NK-92 (cell line): Measurements from ENCODE around the gene NLRP14.

Experiments
- DNase-seq: peaks from one replicate; lab custom pipeline; 2025; ENCODE audit not compliant: unreplicated experiment; lab: John Stamatoyannopoulos, UW

Gene NLRP14

DNA sequence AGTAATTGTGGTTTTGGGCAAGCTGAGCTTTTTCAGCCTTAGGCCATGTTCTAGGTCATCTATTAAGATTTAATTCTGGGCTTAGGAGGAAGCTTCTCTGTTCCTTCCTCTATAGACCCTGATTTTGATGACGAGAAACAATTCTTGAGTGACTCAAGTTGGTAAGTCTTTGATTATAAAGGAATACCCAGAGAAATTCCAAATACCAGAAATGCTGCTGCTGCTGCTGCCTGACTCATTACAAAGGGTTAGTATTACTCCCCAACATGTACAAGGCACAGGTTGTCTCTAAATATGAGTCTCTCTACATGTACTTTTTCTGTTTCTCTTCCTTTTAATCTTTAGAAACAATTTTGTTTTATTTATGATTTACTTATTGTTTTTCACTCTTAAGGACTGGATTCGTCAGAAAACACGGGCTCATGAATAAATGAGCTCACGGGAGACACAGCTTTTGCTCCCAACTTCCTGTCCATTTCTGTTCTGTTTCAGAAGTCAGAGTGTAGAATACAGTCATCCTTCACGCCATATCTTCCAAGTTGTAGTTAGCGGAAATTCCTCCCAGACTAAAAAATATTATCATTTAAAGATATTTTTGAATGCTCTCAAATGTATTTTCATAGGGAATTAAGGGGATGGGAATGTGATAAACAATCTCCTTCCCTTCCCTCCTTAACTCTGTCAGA is 36.7 kb downstream of the NLRP14 start:
- DNase-seq, result no peak

DNA sequence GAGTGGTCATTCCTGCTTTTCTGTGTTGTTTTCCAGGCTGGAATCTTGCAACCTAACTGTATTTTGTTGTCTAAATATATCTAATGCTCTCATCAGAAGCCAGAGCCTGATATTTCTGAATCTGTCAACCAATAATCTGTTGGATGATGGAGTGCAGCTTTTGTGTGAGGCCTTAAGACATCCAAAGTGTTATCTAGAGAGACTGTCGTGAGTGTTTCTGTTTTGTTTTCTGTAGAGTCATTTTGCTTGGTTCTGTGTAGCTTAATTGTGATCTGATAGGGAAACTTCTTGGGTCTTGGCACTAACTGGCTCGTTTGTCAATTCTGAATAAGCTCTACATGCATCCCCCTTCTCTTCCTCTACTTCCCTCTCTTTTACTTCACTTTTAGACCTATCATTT is 37.4 kb downstream of the NLRP14 start:
- no peak for DNase-seq

DNA sequence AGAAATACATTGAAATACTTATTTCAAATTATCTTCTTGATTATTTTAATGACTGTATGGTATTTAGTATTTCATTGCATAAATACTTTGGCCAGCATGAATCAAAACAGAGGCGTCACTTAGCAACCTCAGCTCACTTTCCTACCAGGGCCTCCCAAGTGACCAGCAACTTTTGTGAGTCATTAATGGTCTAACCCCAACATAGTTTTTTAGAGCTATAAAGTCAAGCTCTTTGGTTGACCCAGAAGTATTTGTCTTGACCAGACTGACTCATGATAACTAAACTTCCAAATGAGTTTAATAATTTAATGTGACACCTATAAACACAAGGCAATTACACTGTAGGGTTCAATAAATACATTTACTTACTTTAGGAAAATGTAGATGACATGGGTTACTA is 40.6 kb downstream of the NLRP14 start:
- no peak for DNase-seq

- DNase-seq, result no peak
These were observed 42.3 kb downstream of the NLRP14 start for GRCh38 chr11:7062534-7062933.

- no peak for DNase-seq
These were observed 52.2 kb downstream of the NLRP14 start for GRCh38 chr11:7072401-7073028.

DNA sequence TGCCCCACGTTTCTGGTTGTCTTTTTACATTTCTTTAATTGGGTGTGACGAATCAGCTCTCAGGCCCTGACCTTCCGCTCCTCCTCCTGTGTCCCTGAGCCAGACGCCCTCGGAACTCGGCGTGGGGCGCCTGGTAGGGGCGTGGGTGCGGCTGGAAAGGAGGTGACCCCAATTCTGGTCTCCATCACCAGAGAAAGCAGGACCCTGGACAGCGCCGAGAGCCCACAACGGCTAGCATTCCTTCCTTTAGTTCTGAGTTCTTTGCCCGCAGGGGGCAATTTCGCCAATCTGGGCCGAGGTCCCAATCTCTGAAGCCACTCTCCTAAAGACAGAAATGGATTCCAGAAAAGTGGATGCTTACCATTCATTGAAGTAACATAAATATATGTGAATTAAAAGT is 56.8 kb downstream of the NLRP14 start:
- no peak for DNase-seq

GRCh38 chr11:7079545-7080135 is 59.4 kb downstream of the NLRP14 start:
- DNase-seq, result no peak

- no peak for DNase-seq
These were observed 60.6 kb downstream of the NLRP14 start for GRCh38 chr11:7080900-7081299.

DNA sequence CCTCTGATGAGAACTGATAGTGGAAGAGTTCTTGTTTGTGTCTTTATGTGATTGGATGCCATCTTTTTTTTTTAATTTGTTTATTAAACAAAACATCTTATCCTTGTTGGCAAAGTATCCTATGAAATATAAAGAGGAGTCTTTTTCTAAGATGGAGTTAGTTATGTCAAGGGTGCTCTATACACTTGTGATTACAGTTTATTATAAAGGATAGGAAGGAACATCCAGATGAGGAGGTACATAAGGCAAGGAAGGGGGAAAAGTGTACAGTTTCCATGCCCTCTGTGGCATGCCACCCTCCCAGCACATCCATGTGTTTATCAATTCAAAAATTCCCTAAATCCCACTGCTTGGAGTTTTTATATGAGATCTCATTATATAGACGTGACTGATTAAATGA is 61.2 kb downstream of the NLRP14 start:
- DNase-seq, result no peak

DNA sequence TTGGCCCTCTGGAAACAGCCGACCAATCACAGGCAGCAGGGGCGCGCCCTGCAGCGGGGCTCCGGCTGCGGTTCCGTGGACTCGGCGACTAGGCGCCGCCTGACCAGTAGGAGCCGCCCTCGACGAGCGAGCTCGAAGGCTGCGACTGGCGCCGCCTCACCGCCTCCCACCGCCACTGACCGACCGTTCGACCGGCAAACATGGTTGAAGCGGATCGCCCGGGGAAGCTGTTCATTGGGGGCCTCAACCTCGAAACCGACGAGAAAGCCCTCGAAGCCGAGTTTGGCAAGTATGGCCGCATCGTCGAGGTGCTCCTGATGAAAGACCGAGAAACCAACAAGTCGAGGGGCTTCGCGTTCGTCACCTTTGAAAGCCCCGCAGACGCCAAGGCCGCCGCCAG is 68.6 kb downstream of the NLRP14 start, which contains the start of gene RBMXL2:
Gene RBMXL2 (plus strand): TSS at position 78 of the 400 bp plus-strand sequence. CDS start 123 bp downstream, at position 201.
- DNase-seq, result no peak

- DNase-seq, result no peak
These were observed 69.3 kb downstream of the NLRP14 start for GRCh38 chr11:7089328-7090251.

DNA sequence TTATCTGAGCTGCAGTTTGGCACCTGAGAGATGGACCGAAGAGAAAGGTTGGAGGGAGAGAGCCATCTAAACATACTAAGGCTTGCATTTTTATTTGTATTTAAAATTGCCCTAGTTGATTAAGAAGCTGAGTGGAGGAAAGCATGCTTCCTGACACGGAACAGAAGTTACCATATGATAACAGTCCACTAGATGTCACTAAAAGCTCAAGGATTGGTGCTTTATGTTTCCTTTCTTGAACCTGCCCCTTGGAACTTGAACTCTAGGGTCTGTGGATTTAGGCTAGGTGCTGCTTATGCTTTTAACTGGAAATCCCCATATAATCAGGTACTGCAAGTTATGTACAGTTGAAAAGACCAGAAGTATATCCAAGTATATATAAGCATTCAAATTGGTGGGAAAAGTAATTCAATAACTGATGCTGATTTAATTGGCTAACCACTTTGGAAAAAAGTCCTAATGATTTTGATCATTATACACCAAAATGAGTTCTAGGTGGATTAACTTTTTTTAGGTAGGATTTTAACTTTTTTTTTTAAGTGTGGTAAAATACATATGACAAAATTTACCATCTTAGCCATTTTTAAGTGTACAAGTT is 78.1 kb downstream of the NLRP14 start:
- no peak for DNase-seq

DNA sequence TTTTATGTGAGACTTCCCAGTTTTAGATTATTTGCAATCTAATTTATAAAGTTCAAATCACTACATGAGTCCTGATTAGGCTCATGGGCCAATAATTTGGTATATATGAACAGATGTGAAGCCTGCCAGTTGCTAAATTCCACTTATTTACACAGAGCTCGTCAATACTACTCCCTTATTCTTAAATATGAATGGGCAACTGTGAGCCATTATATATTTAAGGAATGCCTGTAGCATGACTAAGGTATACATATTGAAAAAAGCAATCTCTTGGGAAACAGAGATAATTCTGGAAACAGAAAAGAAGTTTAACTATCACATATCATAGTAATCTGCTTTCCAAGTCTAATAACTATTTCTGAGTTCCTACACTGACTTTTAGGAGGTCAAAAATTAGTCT is 95.5 kb downstream of the NLRP14 start:
- no peak for DNase-seq

GRCh38 chr11:7116370-7116769 is 96.1 kb downstream of the NLRP14 start:
- DNase-seq, result no peak
